Breast epithelium (tissue), 4 donors: ENCODE measurements around the gene ELMOD1. TPM values are rescaled to one million over a fixed set of nuclear protein-coding genes. Genes with fewer than 3 reads are reported as not detected.
"Not testable (repeated sequence)": the region's sequence is repeated elsewhere in the genome, so short reads cannot be mapped to it uniquely, and the experiment has no call there.

ENCODE experiments used
- DNase-seq, 2 donors: peaks; one replicate each; pipeline ENCODE4 v3.0.0-alpha.2; 2019; ENCODE audit warnings: low spot score in 2 of 2
- H3K27ac ChIP-seq, 2 donors: fragments of 200-600 bp; sonication (generic) in 1 of 2; one replicate each; pipeline ENCODE4 v1.5.1; 2016 to 2019; ENCODE audit warnings: mild to moderate bottlenecking in 1 of 2
- H3K27me3 ChIP-seq, 2 donors: fragments of 200-600 bp; sonication (generic) in 1 of 2; one replicate each; pipeline versions ENCODE4 v1.5.1 to v1.6.0; 2017 to 2019; ENCODE audit warnings: control low read depth in 1 of 2, mild to moderate bottlenecking in 1 of 2
- H3K36me3 ChIP-seq: fragments of 200-600 bp; one replicate; pipeline ENCODE4 v1.5.1; 2019
- H3K4me1 ChIP-seq, 2 donors: fragments of 200-600 bp; sonication (generic); one replicate each; pipeline ENCODE4 v1.5.1; 2016 to 2019; ENCODE audit warnings: control low read depth in 1 of 2
- H3K4me3 ChIP-seq, 3 donors: fragments of 200-600 bp; sonication (generic); 1 replicate in 2 of 3; 2 replicates in 1 of 3; pipeline ENCODE4 v1.5.1; 2016 to 2019; ENCODE audit warnings: mild to moderate bottlenecking in 3 of 3, moderate library complexity in 2 of 3
- H3K9me3 ChIP-seq, 2 donors: fragments of 200-600 bp; sonication (generic) in 1 of 2; one replicate each; pipeline ENCODE4 v1.5.1; 2016 to 2019; ENCODE audit warnings: control low read depth in 1 of 2
- POLR2A ChIP-seq: fragments of 450-650 bp; IDR thresholded peaks from one replicate; pipeline ENCODE4 v1.6.1; 2016; ENCODE audit warnings: antibody characterized with exemption, mild to moderate bottlenecking, moderate library complexity
- POLR2AphosphoS5 ChIP-seq, 3 donors: sonication (generic); formaldehyde crosslinking; IDR thresholded peaks; one replicate each; pipeline ENCODE4 v1.6.1; 2017; ENCODE audit warnings: antibody characterized with exemption in 3 of 3
- intact Hi-C: fragments of 100-400 bp; cut with DNase I; formaldehyde crosslinking; loops from one replicate; pipeline ENCODE4 v1.15.1; 2023; ENCODE audit warnings: low total_unique reads
- total RNA-seq, 3 donors: library from RNA; depleted of rRNA; stranded (reverse); fragments of >200 nt; gene quantifications; one replicate each; pipeline ENCODE4 v1.1.0, GENCODE V29; 2016
- TF ChIP-seq, protein P1 (sequence below), 3 donors: fragments of 450-650 bp; IDR thresholded peaks; one replicate each; pipeline ENCODE4 v1.5.1; 2016 to 2017; ENCODE audit warnings: antibody characterized with exemption in 3 of 3, mild to moderate bottlenecking in 3 of 3, moderate library complexity in 3 of 3

ELMOD1 gene
- total RNA-seq, 3 donors from 2014 or later = not detected

DNA sequence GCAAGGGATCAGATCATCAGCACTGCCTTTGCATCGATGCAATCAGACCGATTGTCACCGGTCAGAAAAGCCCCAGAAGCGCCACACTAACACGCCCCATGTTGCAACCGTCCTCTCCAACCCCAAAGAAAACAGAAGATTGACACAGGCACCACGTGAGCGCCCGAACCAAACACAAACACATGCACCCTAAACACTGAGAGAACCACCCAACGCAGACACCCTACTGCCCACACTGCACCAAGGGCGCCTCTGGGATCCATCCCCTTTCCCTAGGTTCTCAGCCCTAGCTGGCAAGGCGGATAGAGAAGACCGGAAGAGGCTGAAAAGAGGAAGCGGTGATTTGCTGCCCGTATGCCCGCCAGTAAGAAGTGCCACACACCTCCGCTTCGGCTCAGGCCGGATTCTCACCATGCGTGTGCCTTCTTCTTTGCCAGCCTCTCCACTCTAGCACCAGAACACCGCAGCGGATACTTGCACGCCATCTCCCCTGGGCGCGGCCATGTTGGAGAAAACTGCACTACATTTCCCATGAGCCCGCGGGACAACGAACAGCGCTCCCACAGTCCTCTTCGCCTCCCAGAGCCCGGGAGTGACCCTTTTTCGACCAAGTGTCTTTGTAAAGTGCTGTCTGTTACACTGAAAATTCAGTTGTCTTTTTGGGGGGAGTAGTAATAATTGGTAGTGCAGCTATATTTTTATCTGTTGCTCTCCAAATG is 25.6 kb upstream of the ELMOD1 start, which contains the start of gene ALKBH8:
ALKBH8 (minus strand) TSS at position 517 of the 719 bp plus-strand sequence. CDS start 4,842 bp downstream, outside the sequence.
- H3K27ac ChIP-seq = peak within 1 kb of the TSS; percentile 65 to 91
- no peaks in the 10 kb centered on the region for H3K4me1 ChIP-seq
- no peak for TF ChIP-seq POLR2A
- peak in 1 of 3 donors; percentile 32 for TF ChIP-seq POLR2AphosphoS5 (IDR thresholded peaks at IDR 0.05)
- H3K36me3 ChIP-seq = no peaks in the 10 kb centered on the region
- no peaks in the 10 kb centered on the region for H3K9me3 ChIP-seq
- DNase-seq = peak; percentile 48 to 65
- intact Hi-C loops = no loop called here
- H3K27me3 ChIP-seq = no peaks in the 10 kb centered on the region
- H3K4me3 ChIP-seq = peak within 1 kb of the TSS; percentile 67 to 96 (median 90)

DNA sequence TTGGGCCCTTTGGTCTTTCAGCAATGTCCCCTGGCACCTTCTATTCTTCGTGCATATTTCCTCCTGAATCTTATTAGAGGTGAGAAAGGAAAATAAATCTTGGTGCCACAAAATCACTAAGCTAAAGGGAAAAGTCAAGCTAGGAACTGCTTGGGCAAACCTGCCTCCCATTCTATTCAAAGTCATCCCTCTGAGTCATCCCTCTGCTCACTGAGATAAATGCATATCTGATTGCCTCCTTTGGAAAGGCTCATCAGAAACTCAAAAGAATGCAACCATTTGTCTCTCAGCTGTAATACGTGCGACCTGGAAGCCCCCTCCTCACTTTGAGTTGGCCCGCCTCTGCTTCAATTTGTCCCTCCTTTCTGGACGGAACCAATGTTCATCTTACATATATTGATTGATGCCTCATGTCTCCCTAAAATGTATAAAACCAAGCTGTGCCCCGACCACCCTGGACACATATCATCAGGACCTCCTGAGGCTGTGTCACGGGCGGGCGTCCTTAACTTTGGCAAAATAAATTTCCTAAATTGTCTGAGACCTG is 24.9 kb upstream of the ELMOD1 start:
- H3K4me3 ChIP-seq = peak overlapping the region; percentile 67 to 96 (median 90)
- H3K9me3 ChIP-seq, H3K27me3 ChIP-seq, DNase-seq, intact Hi-C loops, H3K36me3 ChIP-seq, H3K4me1 ChIP-seq: not testable (repeated sequence)
- peak overlapping the region; percentile 65 to 91 for H3K27ac ChIP-seq

DNA sequence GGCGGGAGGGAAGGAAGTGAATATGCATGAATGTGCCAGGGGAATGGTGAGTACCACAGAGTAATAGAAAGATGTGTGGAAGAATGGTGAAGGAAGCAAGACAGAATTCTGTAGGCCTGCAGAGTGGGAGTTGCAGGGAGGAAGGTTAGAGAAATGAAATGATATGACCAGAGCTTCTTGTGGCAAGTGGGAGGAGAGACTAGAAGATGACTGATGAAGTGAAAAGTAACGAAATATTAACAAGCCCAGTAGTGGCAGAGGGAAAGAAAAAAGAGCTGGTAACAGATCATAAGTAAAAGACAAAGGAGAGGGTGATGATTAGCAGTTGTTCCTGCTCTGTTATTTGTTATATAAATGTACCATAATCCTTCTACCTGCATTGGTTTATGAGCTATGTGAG is 24.4 kb upstream of the ELMOD1 start:
- TF ChIP-seq, protein P1, sequence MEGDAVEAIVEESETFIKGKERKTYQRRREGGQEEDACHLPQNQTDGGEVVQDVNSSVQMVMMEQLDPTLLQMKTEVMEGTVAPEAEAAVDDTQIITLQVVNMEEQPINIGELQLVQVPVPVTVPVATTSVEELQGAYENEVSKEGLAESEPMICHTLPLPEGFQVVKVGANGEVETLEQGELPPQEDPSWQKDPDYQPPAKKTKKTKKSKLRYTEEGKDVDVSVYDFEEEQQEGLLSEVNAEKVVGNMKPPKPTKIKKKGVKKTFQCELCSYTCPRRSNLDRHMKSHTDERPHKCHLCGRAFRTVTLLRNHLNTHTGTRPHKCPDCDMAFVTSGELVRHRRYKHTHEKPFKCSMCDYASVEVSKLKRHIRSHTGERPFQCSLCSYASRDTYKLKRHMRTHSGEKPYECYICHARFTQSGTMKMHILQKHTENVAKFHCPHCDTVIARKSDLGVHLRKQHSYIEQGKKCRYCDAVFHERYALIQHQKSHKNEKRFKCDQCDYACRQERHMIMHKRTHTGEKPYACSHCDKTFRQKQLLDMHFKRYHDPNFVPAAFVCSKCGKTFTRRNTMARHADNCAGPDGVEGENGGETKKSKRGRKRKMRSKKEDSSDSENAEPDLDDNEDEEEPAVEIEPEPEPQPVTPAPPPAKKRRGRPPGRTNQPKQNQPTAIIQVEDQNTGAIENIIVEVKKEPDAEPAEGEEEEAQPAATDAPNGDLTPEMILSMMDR (IDR thresholded peaks at IDR 0.05) = no peak
- TF ChIP-seq POLR2A (no peak), POLR2AphosphoS5 (IDR thresholded peaks at IDR 0.05) (no peak)
- no peaks in the 10 kb centered on the region for H3K36me3 ChIP-seq
- no peak overlapping the region for H3K27ac ChIP-seq
- intact Hi-C loops = no loop called here
- no peaks in the 10 kb centered on the region for H3K4me1 ChIP-seq
- no peak overlapping the region for H3K4me3 ChIP-seq
- DNase-seq = no peak
- H3K9me3 ChIP-seq = no peaks in the 10 kb centered on the region
- H3K27me3 ChIP-seq = no peaks in the 10 kb centered on the region

DNA sequence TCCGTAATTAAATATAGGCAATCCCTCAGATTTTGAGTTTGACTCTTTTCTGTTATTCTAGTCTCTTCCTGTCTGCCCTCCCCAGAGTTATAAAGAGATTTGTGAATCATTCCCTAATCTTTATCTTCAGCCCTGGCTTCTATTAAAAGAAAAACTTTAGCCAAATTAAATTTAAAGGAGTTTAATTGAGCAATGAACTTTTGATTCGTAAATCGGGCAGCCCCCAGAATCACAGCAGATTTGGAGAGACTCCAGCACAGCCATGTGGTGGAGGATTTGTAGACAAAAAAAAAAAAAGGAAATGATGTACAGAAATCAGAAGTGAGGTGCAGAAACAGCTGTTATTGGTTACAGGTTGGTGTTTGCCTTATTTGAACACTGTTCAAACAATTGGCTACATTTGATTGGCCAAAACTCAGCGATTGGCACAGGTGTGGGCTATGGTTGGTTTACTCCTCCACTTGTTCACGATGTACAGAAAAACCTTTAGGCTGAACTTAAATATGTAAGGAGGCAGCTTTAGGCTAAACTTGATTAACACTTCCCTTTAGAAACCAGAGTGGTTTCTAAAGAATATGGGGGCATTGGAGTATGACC is 23.1 kb upstream of the ELMOD1 start:
- Histone ChIP-seq H3K4me1 (no peaks in the 10 kb centered on the region), H3K27me3 (no peaks in the 10 kb centered on the region), H3K9me3 (no peaks in the 10 kb centered on the region), H3K36me3 (no peaks in the 10 kb centered on the region), H3K4me3 (no peak overlapping the region), H3K27ac (no peak overlapping the region)
- no peak for DNase-seq
- TF ChIP-seq POLR2A = no peak
- TF ChIP-seq POLR2AphosphoS5 (IDR thresholded peaks at IDR 0.05) = no peak
- TF ChIP-seq, protein P1 (IDR thresholded peaks at IDR 0.05) = no peak
- intact Hi-C loops = no loop called here

DNA sequence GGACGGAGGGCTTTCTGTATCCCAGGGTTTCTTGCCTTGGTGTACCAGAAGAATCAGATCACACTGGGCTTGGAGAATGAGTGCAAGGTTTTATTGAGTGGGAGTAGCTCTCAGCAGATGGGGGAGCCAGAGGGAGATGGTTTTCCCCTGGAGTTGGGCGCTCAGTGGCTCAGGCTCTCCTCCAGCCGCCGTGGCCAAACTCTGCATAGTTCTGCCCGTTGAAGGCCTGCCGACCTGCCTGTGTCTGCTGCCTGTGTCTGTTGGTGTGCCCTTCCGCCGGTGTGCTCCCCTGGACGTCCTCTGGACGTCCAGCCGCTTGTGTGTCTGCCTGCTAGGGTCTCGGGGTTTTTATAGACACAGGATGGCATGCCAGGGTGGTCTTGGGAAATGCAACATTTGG is 20.9 kb upstream of the ELMOD1 start:
- TF ChIP-seq POLR2A (no peak), POLR2AphosphoS5 (IDR thresholded peaks at IDR 0.05) (no peak)
- TF ChIP-seq, protein P1 (IDR thresholded peaks at IDR 0.05) = no peak
- H3K4me1 ChIP-seq = no peaks in the 10 kb centered on the region
- no peak overlapping the region for H3K27ac ChIP-seq
- H3K27me3 ChIP-seq = no peaks in the 10 kb centered on the region
- intact Hi-C loops = no loop called here
- no peaks in the 10 kb centered on the region for H3K36me3 ChIP-seq
- H3K9me3 ChIP-seq = no peaks in the 10 kb centered on the region
- no peak overlapping the region for H3K4me3 ChIP-seq
- DNase-seq = no peak

DNA sequence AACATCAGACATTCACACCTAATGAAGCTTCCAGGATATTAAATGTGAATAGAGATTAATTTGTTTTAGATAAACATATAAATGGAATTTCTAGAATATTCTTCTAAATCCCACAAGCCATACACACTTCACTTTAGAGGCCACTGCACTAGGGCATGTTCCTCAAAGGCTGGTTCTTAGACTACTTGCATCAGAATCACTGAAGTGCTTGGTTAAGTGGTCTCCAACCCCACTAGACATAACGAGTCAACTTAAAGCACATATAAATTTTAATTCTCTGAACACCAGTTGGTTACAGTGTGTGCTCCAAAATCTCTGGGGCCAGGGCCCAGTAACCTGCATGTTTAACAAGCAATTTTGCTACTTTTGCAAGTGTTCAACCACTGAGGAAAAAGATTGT is 17.5 kb upstream of the ELMOD1 start:
- H3K36me3 ChIP-seq = no peaks in the 10 kb centered on the region
- H3K27me3 ChIP-seq = no peaks in the 10 kb centered on the region
- intact Hi-C loops = no loop called here
- H3K4me3 ChIP-seq = no peak overlapping the region
- no peaks in the 10 kb centered on the region for H3K4me1 ChIP-seq
- H3K27ac ChIP-seq = no peak overlapping the region
- TF ChIP-seq, protein P1 (IDR thresholded peaks at IDR 0.05) = no peak
- no peak for TF ChIP-seq POLR2AphosphoS5 (IDR thresholded peaks at IDR 0.05)
- no peak for TF ChIP-seq POLR2A
- H3K9me3 ChIP-seq = no peaks in the 10 kb centered on the region
- DNase-seq = no peak
